GM12892 (cell line): ENCODE data around the gene ELANE.

ENCODE experiments used
- POLR2A ChIP-seq: IDR thresholded peaks from 2 replicates; pipeline ENCODE4 v1.6.1; 2011; ENCODE audit warnings: low read depth, low read length, control low read depth
- POLR2AphosphoS5 ChIP-seq: IDR thresholded peaks from 2 replicates; pipeline ENCODE4 v1.6.1; 2011; ENCODE audit warnings: low read depth, low read length, control low read depth

DNA sequence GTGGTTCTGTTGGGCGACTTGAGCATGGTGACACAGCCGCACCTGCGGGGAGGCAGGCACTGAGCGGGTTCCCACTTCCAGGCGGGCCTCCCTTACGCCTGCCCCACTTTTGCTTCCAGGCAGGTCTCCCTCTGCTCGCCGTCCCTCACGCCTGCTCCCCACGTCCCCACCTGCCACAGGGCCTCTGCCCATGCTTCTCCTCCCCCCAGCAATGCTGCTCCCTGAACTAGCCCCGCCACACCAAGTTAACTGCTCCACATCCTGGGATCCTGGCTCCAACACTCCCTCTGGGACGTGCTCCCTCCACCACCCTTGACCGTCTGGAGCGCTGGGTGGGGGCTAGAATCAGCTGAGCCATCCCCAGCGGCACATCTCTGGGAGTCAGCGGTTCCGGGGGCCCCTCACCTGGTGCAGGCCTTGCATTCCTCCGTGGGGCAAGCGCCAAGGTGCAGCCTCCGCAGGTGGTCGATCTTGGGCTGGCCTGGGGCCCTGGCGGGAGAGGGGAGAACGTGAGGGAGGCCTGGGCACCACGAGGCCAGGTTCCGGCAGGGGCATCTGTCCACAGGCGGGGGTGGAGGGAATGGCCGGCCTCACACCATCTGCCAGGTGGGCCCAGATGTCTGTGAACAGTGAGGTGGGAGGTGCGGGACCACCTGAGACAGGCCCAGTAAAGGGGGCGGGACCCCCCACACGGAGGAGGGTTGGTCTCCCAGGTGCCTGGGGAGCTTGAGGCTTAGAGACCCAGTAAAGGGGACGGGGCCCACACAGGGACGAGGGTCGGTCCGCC lies 16.5 kb downstream of the ELANE start:
- TF ChIP-seq POLR2A (no peak), POLR2AphosphoS5 (no peak)
